Esophagus squamous epithelium (tissue), 5 donors: Measurements from ENCODE around the gene PHAX. TPM values are rescaled to one million over a fixed set of nuclear protein-coding genes. Genes with fewer than 3 reads are reported as not detected.
"Not testable (repeated sequence)": the region's sequence is repeated elsewhere in the genome, so short reads cannot be mapped to it uniquely, and the experiment has no call there.

Experiments used
- DNase-seq: peaks from one replicate; lab custom pipeline; 2025; lab: John Stamatoyannopoulos, UW
- H3K27ac ChIP-seq, 4 donors: fragments of 200-600 bp; sonication (generic); one replicate each; pipeline ENCODE4 v1.5.1; 2016 to 2019; ENCODE audit warnings: mild to moderate bottlenecking in 1 of 4
- H3K27me3 ChIP-seq, 4 donors: fragments of 200-600 bp; sonication (generic); 1 replicate in 3 of 4; 2 replicates in 1 of 4; pipeline versions ENCODE4 v1.5.1 to v1.6.0; 2017 to 2021; ENCODE audit warnings: antibody characterized with exemption in 1 of 4
- H3K36me3 ChIP-seq, 3 donors: fragments of 200-600 bp; sonication (generic); one replicate each; pipeline ENCODE4 v1.5.1; 2016 to 2019
- H3K4me1 ChIP-seq, 3 donors: fragments of 200-600 bp; sonication (generic); one replicate each; pipeline ENCODE4 v1.5.1; 2017 to 2019
- H3K4me3 ChIP-seq, 4 donors: fragments of 200-600 bp; sonication (generic); 1 replicate in 3 of 4; 2 replicates in 1 of 4; pipeline ENCODE4 v1.5.1; 2016 to 2019; ENCODE audit warnings: mild to moderate bottlenecking in 2 of 4, moderate library complexity in 1 of 4
- H3K9me3 ChIP-seq, 3 donors: fragments of 200-600 bp; sonication (generic); one replicate each; pipeline ENCODE4 v1.5.1; 2016 to 2019
- POLR2A ChIP-seq, 4 donors: fragments of 450-650 bp; IDR thresholded peaks; one replicate each; pipeline ENCODE4 v1.6.1; 2017; ENCODE audit warnings: antibody characterized with exemption in 4 of 4, mild to moderate bottlenecking in 4 of 4, moderate library complexity in 3 of 4
- WGBS, 2 donors: methylation state at CpG; one replicate each; pipeline ENCODE4 v1.1.5; 2018; 5-methylcytosine and 5-hydroxymethylcytosine counted together
- intact Hi-C: fragments of 100-400 bp; cut with DNase I; formaldehyde crosslinking; loops from one replicate; pipeline ENCODE4 v1.15.0; 2022
- total RNA-seq, 4 donors: library from RNA; depleted of rRNA; stranded (reverse); fragments of >200 nt; gene quantifications; one replicate each; pipeline ENCODE4 v1.1.0, GENCODE V29; 2016
- TF ChIP-seq, protein P1 (sequence below), 6 experiments: fragments of 450-650 bp in 4 of 6; fragments of 200-600 bp in 2 of 6; sonication (generic) in 2 of 6; IDR thresholded peaks; one replicate each; pipeline ENCODE4 v1.5.1; 2016 to 2019; ENCODE audit warnings: antibody characterized with exemption in 6 of 6, mild to moderate bottlenecking in 4 of 6, moderate library complexity in 4 of 6
- donor health status: DM: yes; HTN: yes; CAD: no.

PHAX gene
- total RNA-seq, 4 donors from 2014 or later = 40.3 to 59.5 (median 49.3) TPM

DNA sequence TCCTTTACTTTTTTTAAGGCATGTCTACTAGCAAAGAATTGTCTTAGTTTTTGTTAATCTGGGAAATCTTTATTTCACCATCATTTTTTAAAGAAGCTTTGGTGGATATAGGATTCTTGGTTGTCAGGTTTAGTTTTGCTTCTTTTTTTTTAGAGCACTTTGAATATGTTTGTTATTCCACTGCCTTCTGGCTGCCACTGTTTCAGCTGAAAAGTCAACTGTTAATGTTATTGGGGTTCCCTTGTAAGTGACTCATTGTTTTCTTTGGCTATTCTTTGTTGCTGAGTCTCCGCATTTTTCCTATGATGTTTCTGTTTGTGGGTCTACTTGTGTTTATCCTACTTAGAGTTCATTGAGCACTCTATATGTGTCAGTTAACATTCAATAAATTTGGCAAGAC lies 44.4 kb downstream of the PHAX start:
- intact Hi-C loops = no loop called here
- peaks cover 0 to 13% (median 0%) of the 10 kb centered on the region in 3 donors for H3K9me3 ChIP-seq
- H3K36me3 ChIP-seq = no peaks in the 10 kb centered on the region
- no peak overlapping the region for H3K4me3 ChIP-seq
- WGBS, 2 donors = 70 to 74% methylated on average over 1 of the region's 1 CpG
- no peaks in the 10 kb centered on the region for H3K27me3 ChIP-seq
- no peaks in the 10 kb centered on the region for H3K4me1 ChIP-seq
- no peak overlapping the region for H3K27ac ChIP-seq
- TF ChIP-seq, protein P1, sequence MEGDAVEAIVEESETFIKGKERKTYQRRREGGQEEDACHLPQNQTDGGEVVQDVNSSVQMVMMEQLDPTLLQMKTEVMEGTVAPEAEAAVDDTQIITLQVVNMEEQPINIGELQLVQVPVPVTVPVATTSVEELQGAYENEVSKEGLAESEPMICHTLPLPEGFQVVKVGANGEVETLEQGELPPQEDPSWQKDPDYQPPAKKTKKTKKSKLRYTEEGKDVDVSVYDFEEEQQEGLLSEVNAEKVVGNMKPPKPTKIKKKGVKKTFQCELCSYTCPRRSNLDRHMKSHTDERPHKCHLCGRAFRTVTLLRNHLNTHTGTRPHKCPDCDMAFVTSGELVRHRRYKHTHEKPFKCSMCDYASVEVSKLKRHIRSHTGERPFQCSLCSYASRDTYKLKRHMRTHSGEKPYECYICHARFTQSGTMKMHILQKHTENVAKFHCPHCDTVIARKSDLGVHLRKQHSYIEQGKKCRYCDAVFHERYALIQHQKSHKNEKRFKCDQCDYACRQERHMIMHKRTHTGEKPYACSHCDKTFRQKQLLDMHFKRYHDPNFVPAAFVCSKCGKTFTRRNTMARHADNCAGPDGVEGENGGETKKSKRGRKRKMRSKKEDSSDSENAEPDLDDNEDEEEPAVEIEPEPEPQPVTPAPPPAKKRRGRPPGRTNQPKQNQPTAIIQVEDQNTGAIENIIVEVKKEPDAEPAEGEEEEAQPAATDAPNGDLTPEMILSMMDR (IDR thresholded peaks at IDR 0.05) = no peak
- no peak for TF ChIP-seq POLR2A (IDR thresholded peaks at IDR 0.05)
- DNase-seq = no peak

- no peak overlapping the region for H3K4me3 ChIP-seq
- H3K9me3 ChIP-seq = peaks cover 0 to 13% (median 0%) of the 10 kb centered on the region in 3 donors
- TF ChIP-seq, protein P1 (IDR thresholded peaks at IDR 0.05) = no peak
- intact Hi-C loops = no loop called here
- DNase-seq = no peak
- H3K27ac ChIP-seq = no peak overlapping the region
- H3K36me3 ChIP-seq = no peaks in the 10 kb centered on the region
- no peaks in the 10 kb centered on the region for H3K27me3 ChIP-seq
- no peaks in the 10 kb centered on the region for H3K4me1 ChIP-seq
These were observed 46.3 kb downstream of the PHAX start for GRCh38 chr5:126647071-126647470.

DNA sequence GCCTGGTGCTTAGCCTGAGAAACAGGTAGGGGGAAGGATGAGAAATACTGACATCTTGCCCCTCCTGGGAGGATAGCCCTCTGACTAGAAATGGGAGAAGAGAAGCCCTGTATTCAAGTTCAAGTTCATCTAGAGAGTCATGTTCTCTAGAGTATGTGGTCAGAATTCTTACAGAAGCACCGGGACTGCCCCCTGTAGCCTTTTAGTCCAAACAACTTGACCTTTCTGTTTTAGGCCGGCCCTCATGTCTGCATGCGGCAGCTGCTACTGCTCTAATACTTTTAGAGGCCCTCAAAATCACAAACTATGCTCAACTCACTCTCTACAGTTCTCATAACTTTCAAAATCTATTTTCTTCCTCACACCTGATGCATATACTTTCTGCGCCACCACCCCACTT lies 47.7 kb downstream of the PHAX start:
- H3K4me1 ChIP-seq = no peaks in the 10 kb centered on the region
- peaks cover 0 to 13% (median 0%) of the 10 kb centered on the region in 3 donors for H3K9me3 ChIP-seq
- DNase-seq = no peak
- H3K27me3 ChIP-seq = no peaks in the 10 kb centered on the region
- WGBS, 2 donors = 83 to 90% methylated on average over 4 of the region's 4 CpGs
- H3K27ac ChIP-seq = no peak overlapping the region
- no peak overlapping the region for H3K4me3 ChIP-seq
- H3K36me3 ChIP-seq = no peaks in the 10 kb centered on the region
- TF ChIP-seq, protein P1 (IDR thresholded peaks at IDR 0.05) = no peak
- TF ChIP-seq POLR2A (IDR thresholded peaks at IDR 0.05) = no peak
- intact Hi-C loops = no loop called here

DNA sequence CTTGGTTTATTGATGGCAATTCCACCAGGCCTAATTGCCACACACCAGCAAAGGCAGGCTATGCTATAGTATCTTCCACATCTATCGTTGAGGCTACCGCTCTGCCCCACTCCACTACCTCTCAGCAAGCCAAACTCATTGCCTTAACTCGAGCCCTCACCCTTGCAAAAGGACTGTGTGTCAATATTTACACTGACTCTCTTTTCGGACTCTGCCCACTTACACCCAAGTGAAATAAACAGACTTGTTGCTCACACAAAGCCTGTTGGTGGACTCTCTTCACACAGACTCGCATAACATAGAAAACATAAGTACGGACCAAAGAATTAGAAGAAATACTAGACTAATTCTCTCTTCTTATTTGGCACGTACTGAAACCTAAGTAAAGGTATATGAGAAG lies 48.3 kb downstream of the PHAX start:
- WGBS, 2 donors = 72 to 81% methylated on average over 7 of the region's 7 CpGs
- DNase-seq, H3K27ac ChIP-seq, H3K36me3 ChIP-seq, H3K4me3 ChIP-seq, intact Hi-C loops, H3K4me1 ChIP-seq, H3K27me3 ChIP-seq: not testable (repeated sequence)
- peaks cover 0 to 13% (median 0%) of the 10 kb centered on the region in 3 donors for H3K9me3 ChIP-seq

DNA sequence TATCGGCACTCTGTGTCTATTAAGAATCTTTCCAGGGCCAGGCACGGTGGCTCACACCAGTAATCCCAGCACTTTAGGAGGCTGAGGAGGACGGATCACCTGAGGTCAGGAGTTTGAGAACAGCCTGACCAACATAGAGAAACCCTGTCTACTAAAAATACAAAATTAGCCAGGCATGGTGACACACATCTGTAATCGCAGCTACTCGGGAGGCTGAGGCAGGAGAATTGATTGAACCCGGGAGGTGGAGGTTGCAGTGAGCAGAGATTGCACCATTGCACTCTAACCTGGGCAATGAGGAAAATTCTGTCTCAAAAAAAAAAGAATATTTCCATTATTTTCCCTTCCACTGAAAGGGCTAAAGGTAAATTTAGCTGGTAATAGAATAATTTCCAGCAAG lies 49.0 kb downstream of the PHAX start:
- DNase-seq, H3K4me1 ChIP-seq, H3K27ac ChIP-seq, H3K27me3 ChIP-seq, H3K36me3 ChIP-seq, H3K4me3 ChIP-seq: not testable (repeated sequence)
- 80 to 90% methylated on average over 4 to 6 of the region's 6 CpGs for WGBS, 2 donors
- H3K9me3 ChIP-seq = peaks cover 0 to 11% (median 0%) of the 10 kb centered on the region in 3 donors
- intact Hi-C loops = loop anchor here (10.0 kb wide), 2 partner anchors 155 to 665 kb away; no protein-coding TSS in a partner anchor

GRCh38 chr5:126650463-126650862 lies 49.7 kb downstream of the PHAX start:
- 96 to 100% methylated on average over 1 of the region's 1 CpG for WGBS, 2 donors
- no peaks in the 10 kb centered on the region for H3K27me3 ChIP-seq
- no peak for TF ChIP-seq POLR2A (IDR thresholded peaks at IDR 0.05)
- TF ChIP-seq, protein P1 (IDR thresholded peaks at IDR 0.05) = no peak
- no peak for DNase-seq
- intact Hi-C loops = loop anchor here (10.0 kb wide), 2 partner anchors 154 to 664 kb away; no protein-coding TSS in a partner anchor
- peaks cover 0 to 4% (median 0%) of the 10 kb centered on the region in 3 donors for H3K9me3 ChIP-seq
- no peak overlapping the region for H3K27ac ChIP-seq
- H3K36me3 ChIP-seq = no peaks in the 10 kb centered on the region
- H3K4me1 ChIP-seq = no peaks in the 10 kb centered on the region
- H3K4me3 ChIP-seq = no peak overlapping the region
